Measurements from ENCODE around the gene TMEM128. TPM values are rescaled to one million over a fixed set of nuclear protein-coding genes. Genes with fewer than 3 reads are reported as not detected.
A peak's percentile ranks its signal among the peaks of the same experiment; 100 is the strongest.
"Not testable (repeated sequence)": the region's sequence is repeated elsewhere in the genome, so short reads cannot be mapped to it uniquely, and the experiment has no call there.

TMEM128 gene
- total and polyA plus RNA-seq, 2 of the 13 experiments (the other 11 are each of a cell fraction or from before 2014, with no cell fraction given): 19.4 to 27.9 TPM

GRCh38 chr4:4188557-4188956 is 59.5 kb downstream of the TMEM128 start (continued):
- TF ChIP-seq, protein P1, sequence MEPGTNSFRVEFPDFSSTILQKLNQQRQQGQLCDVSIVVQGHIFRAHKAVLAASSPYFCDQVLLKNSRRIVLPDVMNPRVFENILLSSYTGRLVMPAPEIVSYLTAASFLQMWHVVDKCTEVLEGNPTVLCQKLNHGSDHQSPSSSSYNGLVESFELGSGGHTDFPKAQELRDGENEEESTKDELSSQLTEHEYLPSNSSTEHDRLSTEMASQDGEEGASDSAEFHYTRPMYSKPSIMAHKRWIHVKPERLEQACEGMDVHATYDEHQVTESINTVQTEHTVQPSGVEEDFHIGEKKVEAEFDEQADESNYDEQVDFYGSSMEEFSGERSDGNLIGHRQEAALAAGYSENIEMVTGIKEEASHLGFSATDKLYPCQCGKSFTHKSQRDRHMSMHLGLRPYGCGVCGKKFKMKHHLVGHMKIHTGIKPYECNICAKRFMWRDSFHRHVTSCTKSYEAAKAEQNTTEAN (CRISPR knock-in tag; conservative IDR thresholded peaks at IDR 0.05): 0 out of 2 replicates have a peak, but pooled peaks have one; percentile 66
- TF ChIP-seq ARID5B (CRISPR knock-in tag; IDR thresholded peaks at IDR 0.05): peak; percentile 85
- TF ChIP-seq ZKSCAN8 (CRISPR knock-in tag; IDR thresholded peaks at IDR 0.05; ENCODE audit: borderline replicate concordance): 0 out of 2 replicates have a peak, but pooled peaks have one; percentile 20
- TF ChIP-seq LCORL (IDR thresholded peaks at IDR 0.05); GABPA (IDR thresholded peaks at IDR 0.05; ENCODE audit: low read depth, low read length); FOXA1 (IDR thresholded peaks at IDR 0.05); SOX6 (IDR thresholded peaks at IDR 0.05): not testable (repeated sequence)
- 0 out of 2 replicates have a peak, but pooled peaks have one; percentile 39 for TF ChIP-seq LCORL (CRISPR knock-in tag; IDR thresholded peaks at IDR 0.05)
- TF ChIP-seq CEBPG (CRISPR knock-in tag; IDR thresholded peaks at IDR 0.05): peak; percentile 48; the same call in 1 of the 2 replicates
- peak; percentile 58; the same call in 1 of the 2 replicates for TF ChIP-seq GABPA (CRISPR knock-in tag; IDR thresholded peaks at IDR 0.05; ENCODE audit: low read depth)
- TF ChIP-seq TARDBP (CRISPR knock-in tag; IDR thresholded peaks at IDR 0.05): peak; percentile 43; the same call in 1 of the 2 replicates
- peak; percentile 37; the same call in 1 of the 2 replicates for TF ChIP-seq ZNF614 (CRISPR knock-in tag; IDR thresholded peaks at IDR 0.05; ENCODE audit: borderline replicate concordance)
- TF ChIP-seq HMG20A (CRISPR knock-in tag; IDR thresholded peaks at IDR 0.05; ENCODE audit: borderline replicate concordance): peak; percentile 25; the same call in 1 of the 2 replicates
- TF ChIP-seq KAT8 (CRISPR knock-in tag; IDR thresholded peaks at IDR 0.05): peak; percentile 51; the same call in 1 of the 2 replicates
- TF ChIP-seq FOXA1 (CRISPR knock-in tag; IDR thresholded peaks at IDR 0.05): peak; percentile 86
- TF ChIP-seq GABPB1 (CRISPR knock-in tag; IDR thresholded peaks at IDR 0.05): 0 out of 2 replicates have a peak, but pooled peaks have one; percentile 13
- peak; percentile 68 for TF ChIP-seq RXRB (CRISPR knock-in tag; IDR thresholded peaks at IDR 0.05; ENCODE audit: borderline replicate concordance)
- TF ChIP-seq SOX6 (CRISPR knock-in tag; IDR thresholded peaks at IDR 0.05): peak; percentile 95
- TF ChIP-seq RFXAP (CRISPR knock-in tag; IDR thresholded peaks at IDR 0.05; ENCODE audit: borderline replicate concordance): 0 out of 2 replicates have a peak, but pooled peaks have one; percentile 51
- TF ChIP-seq ZNF629 (CRISPR knock-in tag; conservative IDR thresholded peaks at IDR 0.05): 0 out of 2 replicates have a peak, but pooled peaks have one; percentile 7
- peak; percentile 66 for TF ChIP-seq ZMYM4 (CRISPR knock-in tag; IDR thresholded peaks at IDR 0.05)
- 0 out of 2 replicates have a peak, but pooled peaks have one; percentile 65 for TF ChIP-seq KDM6A (CRISPR knock-in tag; IDR thresholded peaks at IDR 0.05; ENCODE audit: low read depth)
- TF ChIP-seq, protein P2, sequence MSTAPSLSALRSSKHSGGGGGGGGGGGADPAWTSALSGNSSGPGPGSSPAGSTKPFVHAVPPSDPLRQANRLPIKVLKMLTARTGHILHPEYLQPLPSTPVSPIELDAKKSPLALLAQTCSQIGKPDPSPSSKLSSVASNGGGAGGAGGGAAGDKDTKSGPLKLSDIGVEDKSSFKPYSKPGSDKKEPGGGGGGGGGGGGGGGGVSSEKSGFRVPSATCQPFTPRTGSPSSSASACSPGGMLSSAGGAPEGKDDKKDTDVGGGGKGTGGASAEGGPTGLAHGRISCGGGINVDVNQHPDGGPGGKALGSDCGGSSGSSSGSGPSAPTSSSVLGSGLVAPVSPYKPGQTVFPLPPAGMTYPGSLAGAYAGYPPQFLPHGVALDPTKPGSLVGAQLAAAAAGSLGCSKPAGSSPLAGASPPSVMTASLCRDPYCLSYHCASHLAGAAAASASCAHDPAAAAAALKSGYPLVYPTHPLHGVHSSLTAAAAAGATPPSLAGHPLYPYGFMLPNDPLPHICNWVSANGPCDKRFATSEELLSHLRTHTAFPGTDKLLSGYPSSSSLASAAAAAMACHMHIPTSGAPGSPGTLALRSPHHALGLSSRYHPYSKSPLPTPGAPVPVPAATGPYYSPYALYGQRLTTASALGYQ (CRISPR knock-in tag; IDR thresholded peaks at IDR 0.05): peak; percentile 48; the same call in 1 of the 2 replicates
- TF ChIP-seq HOMEZ (CRISPR knock-in tag; IDR thresholded peaks at IDR 0.05; ENCODE audit: low read depth): peak; percentile 56; the same call in 1 of the 2 replicates
- TF ChIP-seq SALL2 (CRISPR knock-in tag; IDR thresholded peaks at IDR 0.05): 0 out of 2 replicates have a peak, but pooled peaks have one; percentile 53

Measured in HepG2 (cell line).